ENCODE data around the gene C13orf46.
"Not testable (repeated sequence)": the region's sequence is repeated elsewhere in the genome, so short reads cannot be mapped to it uniquely, and the experiment has no call there.

Gene C13orf46

DNA sequence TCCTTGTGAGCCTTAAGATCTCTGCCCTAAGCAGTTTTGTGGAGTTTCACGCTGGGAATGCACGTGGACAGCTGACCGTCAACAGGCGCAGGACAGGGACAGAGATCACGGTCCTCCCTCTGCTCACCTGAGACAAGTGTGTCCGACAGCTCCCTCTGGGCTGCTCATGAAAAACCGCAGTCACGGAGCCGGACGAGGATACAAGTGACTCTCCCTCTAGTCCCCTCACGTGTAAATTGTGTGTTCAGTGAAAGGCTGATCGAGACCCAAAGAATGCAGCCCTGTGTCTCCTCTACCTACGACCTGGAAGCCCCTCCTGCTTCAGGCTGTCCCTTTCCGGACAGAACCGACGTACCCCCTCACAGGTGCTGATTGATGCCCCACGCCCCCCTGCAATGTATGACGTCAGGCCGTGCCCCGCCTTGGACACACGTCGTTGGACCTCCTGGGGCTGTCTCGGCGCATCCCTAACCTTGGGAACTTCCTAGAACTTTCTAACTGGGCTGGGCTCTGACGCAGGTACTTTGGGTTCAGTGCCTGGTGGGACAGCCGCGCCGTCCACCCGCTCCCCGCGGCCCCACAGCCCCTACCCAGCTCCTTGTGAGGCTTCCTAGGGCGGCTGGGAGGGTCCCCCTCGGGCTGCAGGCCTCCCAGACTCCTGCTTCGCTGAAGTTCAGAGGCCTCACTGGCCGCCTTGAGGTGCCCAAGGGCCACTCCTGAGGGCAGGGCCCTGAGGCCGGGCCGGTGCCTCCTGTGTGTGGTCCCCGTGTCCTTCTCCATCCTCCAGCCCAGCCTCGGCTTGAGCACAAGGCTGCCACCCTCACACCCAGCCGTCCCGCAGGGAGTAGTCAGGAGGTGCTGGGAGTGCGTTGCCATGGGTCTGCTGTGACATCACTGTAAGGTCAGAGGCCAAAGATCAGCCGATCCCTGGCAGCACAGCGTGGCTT lies at the start of gene C13orf46:
Gene C13orf46, minus strand, starts transcription at position 859 of the 947 bp plus-strand sequence. Its CDS starts 79 bp downstream, at position 780.
- DNase-seq, result no peak

DNA sequence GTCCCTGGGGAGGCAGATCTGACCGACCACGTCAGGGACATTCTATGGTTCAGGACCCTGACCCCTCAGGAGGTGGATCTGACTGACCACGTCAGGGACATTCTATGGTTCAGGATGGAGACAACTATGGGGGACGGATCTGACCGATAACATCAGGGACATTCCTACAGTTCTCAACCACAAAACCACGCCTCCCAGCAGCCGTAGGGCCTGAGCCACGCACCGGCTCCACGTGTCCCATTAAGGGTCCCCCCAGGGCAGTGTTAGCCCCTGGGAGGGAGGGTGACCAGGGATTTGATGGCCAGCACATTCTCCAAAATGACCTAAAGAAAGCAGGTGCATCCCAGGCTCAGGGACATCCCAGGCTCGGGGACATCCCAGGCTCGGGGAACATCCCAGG lies 49.0 kb upstream of the C13orf46 start:
- DNase-seq, result no peak

DNA sequence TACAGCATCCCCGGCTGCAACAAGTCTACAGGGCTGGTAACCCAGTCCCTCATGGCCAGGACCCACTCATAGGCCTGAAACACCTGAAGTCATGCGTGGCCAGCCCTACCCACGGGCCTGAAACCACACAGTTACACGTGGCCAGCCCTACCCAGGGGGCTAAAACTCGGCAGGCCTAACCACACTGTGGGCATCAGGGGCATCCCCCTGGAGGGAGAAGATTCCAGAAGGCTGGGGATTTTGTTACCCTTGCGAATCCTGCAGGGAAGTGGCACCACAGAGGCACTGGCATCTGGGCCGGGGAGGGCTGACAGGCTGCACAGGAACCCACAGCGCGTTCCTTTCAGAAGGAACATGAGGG lies 48.4 kb upstream of the C13orf46 start:
- no peak for DNase-seq

DNA sequence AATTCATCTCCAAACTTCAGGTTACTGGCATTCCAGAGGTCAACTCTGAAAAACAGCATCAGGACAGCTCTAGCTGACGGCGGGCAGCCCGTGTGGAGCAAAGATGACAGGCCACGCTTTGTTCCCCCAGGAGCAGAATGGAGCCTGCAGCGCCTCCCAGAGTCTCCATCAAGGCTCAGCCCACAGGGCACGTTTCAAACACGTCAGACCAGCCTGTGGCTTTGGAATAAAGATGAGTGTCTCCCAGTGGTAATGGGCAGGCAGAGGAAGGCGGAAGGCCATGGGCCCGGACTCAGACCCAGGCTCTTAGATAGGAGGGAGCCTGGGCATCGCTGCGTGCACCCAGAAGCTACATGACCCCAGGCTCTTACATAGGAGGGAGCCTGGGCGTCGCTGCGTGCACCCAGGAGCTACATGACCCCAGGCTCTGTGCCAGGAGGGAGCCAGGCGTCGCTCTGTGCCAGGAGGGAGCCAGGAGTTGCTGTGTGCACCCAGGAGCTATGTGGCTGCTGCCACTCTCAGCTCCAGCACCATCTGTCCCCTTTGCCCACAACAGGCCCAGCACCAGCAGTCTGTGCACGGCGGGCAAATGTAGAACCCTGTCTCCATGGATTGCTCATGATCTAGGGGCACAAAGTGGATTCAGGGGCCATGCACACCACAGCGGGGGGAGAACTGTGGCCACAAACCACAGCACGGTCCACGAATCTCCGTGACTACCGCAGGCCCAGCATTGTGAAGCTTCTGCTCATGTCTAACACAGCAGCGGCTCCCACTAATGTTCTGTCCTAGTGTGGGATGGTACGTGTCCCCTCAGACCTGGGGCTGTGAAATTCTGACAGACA lies 47.8 kb upstream of the C13orf46 start:
- DNase-seq, result no peak

- DNase-seq, result no peak
Measured at GRCh38 chr13:114020750-114021463, 47.0 kb upstream of the C13orf46 start.

- DNase-seq, result not testable (repeated sequence)
Measured at GRCh38 chr13:114020134-114020533, 46.3 kb upstream of the C13orf46 start.

- DNase-seq, result peak in 5 of 6 experiments; percentile 34 to 60 (median 38)
Measured at GRCh38 chr13:114019367-114019766, 45.5 kb upstream of the C13orf46 start.

DNA sequence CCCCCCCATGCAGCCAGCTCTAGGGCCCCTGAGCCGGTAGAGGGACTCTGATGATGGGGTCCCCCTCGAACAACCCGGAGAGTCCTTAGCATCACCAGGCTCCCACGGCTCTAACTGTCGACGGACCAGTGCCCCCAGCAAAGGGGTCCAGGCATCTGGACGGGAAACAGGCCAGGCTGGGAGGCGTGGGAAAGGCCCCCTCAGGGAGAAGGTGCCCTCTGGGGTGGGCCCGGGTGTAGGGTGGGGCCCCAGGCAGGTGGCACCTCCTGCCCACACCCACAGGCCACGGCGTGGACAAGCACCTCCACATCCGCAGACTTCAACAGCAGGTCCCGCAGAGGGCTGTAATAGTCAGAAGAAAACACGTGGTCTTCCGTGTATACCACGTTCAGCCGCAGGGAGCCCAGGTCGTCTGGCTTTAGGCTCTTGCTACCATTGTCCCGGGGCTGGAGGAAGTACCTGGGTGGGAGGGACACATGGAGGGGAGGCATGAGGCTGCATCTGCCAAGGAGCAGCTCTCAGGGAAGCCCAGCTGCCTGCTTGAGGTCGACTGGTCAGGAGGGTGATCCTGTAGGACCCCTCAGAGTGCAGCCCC lies 44.7 kb upstream of the C13orf46 start:
- no peak for DNase-seq

DNA sequence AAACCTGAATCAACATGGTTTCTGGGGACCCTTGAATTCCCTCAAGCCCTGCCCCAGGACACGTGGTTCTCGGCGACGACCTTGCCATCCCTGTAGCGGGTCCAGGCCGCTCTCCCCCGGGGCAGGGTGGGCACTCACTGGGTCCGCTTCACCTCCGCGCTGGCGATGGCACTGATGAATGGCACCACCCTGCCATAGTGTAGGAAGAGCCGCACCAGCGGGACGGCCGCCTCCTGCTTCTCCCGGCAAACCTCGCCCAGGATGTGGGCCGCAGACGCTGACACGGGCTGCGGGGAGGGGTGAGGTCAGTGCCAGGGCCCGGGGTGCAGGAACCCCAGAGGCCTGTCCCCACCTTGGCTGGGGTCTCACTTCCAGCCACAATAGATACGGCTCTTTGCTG lies 44.1 kb upstream of the C13orf46 start:
- no peak for DNase-seq

- no peak for DNase-seq
Measured at GRCh38 chr13:114017028-114017630, 43.3 kb upstream of the C13orf46 start.

GRCh38 chr13:114016321-114017027 lies 42.6 kb upstream of the C13orf46 start:
- DNase-seq, result no peak

DNA sequence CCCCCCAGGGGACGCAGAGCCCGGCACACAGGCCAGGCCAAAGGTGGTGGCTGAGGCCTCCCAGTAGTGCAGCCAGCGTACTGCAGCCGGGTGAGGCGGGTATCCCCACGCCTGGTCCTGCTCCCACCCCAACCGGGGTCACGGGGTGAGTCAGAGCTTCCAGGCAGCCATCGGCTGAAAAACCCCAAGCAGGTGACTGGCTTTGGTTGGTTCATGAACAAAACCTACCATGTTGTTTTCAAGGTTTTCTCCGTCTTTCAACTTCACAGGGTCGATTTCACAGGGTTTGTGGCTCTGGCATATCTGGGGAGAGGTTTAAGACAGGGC lies 42.1 kb upstream of the C13orf46 start:
- DNase-seq, result no peak

DNA sequence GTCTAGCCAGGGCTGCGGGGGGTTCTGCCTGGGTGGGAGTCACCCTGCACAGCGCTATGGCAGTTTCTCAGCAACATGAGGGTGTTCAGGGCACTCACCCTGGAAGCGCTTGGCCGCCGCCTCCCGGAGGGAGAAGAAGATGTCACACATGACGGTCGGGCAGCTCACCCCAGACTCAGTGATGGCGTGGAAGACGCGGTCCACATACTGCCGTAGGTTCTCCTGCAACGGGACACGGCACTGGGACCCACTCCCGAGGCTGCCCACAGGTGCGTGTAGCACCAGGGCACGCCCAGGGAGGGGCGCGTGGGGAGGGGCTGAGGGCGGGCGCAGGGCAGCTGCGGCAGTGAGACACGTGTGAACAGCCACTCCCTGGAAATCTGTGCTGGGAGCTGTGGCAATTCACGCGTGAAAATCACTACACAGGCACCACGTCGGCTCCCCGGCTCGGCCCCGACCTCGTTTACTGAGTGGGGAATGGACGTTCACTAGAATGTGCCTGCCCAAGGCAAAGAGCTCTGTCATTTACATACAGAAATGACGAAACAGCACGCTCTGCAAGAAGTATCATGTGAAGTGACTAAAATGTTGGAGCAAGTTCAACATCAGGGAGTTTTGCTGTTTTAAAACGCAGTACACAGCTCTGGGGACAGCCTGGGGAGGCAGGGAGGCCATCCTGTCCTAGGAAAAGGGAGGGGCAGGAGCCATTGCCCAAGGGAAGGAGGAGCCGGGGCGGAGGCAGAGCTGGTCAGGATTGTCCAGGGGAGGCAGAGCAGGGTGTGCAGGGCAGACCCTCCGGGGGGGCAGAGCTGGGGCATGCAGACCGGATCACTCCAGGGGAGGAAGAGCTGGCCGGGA lies 41.5 kb upstream of the C13orf46 start:
- DNase-seq, result no peak

DNA sequence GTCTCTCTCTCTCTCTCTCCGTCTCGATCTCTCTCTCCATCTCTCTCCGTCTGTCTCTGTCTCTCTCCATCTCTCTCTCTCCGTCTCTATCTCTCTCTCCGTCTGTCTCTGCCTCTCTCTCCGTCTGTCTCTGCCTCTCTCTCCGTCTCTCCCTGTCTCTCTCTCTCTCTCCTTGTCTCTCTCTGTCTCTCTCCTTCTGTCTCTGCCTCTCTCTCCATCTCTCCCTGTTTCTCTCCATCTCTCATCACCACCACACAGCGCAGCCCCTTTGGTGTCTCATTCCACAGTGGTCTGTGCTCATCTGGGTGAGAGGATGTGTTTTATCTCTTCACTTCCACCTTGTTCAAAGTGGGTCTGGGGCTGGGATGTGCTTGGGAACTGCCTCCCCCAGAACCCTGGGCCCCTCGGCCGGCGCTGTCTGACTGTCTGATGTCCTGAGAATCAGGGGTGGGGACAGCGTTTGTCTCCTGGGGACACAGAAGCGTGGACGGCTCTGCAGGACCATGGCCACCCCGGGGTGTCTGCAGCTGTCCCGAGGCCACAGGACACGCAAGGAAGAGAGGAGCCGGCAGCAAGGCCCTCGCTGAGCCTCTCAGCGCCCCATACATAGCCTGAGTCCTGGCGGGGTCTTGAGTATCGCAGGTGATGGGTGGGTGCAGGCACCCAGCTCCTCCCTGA lies 40.2 kb upstream of the C13orf46 start:
- no peak for DNase-seq

- no peak for DNase-seq
Measured at GRCh38 chr13:114013336-114013735, 39.5 kb upstream of the C13orf46 start.

DNA sequence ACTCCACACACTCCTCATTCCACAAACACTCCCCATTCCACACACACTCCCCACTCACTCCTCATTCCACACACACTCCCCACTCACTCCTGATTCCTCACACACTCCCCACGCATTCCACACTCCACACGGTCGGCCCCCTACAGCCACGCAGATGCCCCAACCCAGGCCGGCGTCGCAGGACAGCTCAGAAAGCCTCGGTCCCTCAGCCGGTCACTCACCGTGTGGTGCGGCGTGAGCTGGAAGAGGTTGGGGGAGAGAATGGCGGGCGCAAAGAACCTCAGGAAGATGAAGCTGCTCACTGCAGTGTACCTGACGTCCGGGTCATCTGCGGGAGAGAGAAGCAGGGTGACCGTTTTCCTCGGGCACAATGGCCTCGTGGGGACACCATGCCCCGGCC lies 39.0 kb upstream of the C13orf46 start:
- no peak for DNase-seq

DNA sequence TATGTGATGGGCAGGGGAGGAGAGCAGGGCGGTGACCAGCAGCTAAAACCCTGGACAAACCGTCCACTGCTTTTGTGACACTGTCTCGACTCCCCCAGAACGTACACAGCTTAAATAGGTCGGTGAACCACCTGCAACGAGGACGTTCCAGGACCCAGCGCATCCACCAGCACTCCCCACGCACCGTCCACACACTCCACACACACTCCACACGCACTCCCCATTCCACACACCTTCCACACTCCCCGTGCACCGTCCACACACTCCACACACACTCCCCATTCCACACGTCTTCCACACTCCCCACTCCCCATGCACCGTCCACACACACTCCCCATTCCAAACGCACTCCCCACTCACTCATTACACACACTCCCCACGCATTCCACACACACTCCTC lies 38.3 kb upstream of the C13orf46 start:
- no peak for DNase-seq

DNA sequence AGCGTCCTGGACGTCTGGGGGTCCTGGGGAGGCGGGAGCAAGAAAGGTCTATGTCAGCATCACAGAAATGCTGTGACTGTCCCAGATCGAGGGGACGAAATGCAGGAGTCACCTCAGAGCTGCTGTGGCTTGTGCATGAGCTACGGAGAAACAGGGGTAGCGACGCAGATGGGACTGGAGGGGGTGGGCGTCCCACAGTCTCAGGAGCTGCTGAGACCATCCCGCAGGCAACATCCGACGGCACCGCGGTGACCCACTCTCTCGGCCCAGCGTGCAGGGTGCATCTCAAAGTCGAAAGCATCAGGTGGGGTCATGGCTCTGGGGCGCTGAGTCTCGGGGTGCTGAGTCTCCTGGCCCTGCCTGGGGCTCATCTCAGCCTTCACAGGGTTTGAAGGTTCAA lies 37.4 kb upstream of the C13orf46 start:
- DNase-seq, result no peak

GRCh38 chr13:114010401-114011101 lies 36.7 kb upstream of the C13orf46 start:
- DNase-seq, result peak in 2 of 6 experiments; percentile 14 to 46

All from stimulated activated naive CD4-positive, alpha-beta T cell (primary cell).